HL-60/S4 treated with phorbol 12-myristate 13-acetate at 8.2 ng/mL for 4 days and 3 days (cell line): ENCODE results near the gene PPP2R5C.
"Not testable (repeated sequence)": the region's sequence is repeated elsewhere in the genome, so short reads cannot be mapped to it uniquely, and the experiment has no call there.

ENCODE experiments used
- in situ Hi-C: fragments of 300-500 bp; cut with MboI; formaldehyde crosslinking; loops from 2 replicates; pipeline ENCODE4 v1.15.0; 2022; ENCODE audit warnings: low sequenced_read_pairs

PPP2R5C gene

DNA sequence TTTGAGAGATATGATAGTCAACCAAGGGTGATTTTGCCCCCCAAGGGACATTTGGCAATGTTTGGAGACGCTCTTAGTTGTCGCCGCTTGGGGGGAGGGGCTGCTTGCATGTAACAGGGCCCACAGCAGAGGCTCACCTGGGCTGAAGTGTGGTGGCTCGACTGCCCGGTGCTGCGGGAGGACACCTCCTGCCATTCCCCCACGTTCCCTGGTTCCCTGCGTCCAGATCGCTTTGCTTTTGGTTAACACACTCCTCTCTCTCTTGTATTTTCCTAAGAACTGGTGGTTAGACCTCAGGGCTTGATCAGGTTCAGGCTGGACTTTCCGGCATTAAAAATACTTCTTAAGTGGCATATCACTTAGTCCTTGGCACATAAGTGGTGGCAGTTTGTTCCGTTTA, 18.9 kb downstream of the PPP2R5C start:
- in situ Hi-C loops = no loop called here

DNA sequence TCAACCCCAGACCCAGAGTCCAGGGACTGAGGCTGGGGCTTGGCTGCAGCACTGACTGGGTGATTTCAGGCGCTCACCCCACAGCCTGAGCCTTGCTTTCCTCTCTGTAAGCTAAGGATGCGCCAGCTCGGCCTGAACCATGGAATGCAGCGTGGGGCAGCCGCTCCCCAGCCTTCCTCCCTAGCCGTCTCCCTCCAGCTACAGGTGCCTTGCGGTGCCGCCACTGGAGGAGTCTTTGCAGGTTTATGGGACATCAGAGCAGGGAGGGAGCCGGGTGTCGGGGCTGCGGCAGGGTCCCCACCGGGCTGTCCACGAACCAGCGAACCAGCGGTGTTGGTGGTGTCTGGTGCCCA, 19.4 kb downstream of the PPP2R5C start:
- in situ Hi-C loops = no loop called here

DNA sequence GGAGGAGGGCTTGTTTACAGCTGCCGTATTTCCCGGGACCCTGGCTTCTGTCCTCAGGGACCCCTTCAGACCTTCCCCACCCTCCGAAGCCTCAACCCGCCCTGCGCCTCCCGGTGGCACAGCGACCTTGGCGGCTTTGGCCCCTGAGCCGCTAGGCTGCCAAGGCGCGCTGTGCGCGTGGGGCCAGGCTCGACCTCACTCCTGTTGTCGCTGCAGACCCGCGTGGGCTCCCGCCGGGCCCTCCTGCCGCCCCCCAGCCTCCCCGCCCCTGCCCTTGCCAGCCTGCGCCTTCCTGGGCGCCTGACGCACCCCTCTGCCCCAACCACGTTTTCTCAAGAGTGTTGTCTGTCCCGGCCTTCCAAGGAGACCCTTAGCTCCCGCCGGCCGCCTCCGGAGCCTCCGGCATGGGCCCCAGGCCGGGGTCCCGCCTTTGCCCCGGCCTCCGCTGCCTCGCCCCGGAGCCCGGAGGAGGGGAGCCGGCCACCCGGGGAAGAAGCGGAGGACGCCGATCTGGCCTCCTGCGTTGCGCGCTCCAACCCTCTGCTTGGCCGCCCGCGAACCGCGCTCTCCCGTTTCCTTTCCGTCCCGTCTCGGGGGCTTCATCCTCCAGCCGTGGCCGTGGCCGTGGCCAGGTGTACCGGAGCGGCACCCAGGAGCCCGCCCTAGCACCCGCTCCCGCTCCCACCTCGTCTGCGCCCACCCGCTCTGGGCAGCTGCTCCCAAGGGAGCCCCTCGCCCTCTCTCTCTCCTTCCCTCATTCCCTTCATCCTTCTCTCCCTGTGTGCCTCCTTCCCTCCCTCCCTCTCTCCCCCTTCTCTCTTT, 19.9 kb downstream of the PPP2R5C start:
- in situ Hi-C loops = no loop called here

DNA sequence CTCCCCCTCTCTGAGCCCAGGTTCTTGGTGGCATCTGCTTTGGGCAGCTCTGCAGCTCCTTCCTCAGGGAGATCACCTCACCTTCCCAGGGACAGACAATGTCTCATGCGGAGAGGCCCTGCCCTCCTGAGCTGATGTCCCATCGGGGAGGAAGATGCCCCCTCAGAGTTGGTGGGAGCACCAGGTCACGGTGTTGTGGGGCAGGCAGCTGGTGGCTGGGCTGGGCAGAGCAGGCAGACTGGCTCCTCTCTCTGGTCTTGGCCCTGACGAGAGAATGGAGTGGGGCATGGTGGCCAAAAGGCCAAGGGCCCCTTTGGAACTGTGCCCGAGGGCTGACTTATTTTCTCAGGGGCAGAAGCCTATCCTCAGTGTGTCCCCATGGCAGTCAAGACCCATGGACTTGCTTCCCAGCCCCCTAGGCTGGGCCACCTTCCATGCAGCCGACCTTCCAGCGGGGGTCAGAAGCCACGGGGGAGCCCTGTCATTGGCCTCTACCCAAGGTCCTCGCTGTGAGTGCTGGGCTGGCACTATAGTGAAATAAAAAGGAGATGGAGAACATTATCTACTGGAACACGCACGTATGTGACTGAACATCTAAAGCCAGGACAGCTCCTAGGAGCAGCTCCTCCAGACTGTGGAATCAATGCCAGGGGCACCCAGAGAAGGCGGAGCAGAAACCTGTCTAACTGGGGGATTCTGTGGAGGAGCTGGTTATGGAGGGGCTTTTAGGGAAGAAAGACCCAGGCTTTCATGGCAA, 21.9 kb downstream of the PPP2R5C start:
- in situ Hi-C loops = no loop called here

DNA sequence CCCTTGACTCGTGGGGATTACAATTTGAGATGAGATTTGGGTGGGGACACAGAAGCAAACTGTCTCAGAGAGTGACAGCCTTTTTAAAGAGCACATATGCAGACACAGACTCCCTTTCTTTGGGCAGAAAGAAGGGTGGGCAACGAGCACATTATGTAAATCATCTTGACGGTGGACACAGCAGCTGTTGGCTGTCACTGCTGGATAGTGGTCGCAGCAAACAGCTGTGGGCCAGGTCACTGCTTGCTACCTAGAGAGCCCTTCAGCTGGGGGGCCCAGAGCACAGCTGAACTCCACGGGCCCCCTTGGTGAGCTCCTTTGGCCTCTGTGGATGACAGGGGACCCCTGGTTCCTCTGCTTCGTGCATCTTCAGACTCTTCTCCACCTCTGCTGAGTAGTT, 23.1 kb downstream of the PPP2R5C start:
- in situ Hi-C loops = no loop called here

DNA sequence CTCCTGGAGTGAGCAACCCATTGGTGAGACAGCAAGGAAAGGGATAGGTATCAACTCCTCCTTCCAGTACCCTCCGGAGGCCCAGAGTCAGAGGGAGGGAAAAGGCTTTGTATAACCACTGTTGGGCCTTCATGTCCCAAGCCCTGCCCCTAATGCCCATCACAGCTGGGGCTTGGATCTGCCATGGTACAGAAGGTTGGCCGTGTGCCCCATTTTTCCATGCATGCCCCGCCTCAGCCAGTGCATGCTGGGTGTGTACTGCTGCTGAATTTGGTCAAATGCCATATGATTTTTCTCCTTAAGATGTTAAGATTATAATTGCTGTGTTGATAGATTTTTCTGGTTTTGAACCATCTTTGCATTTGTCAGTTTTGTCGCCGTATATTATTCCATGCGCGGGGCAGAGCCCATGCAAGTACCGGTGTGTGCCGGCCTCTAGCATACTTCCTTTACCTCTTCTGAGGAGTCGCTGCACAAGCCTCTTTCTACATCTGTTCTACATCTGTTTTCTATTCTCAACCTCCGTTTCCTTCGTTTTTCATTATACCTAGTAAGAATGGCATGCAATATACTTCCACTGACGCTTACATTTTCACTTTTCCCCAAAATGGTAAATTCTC, 26.6 kb downstream of the PPP2R5C start:
- in situ Hi-C loops = no loop called here

DNA sequence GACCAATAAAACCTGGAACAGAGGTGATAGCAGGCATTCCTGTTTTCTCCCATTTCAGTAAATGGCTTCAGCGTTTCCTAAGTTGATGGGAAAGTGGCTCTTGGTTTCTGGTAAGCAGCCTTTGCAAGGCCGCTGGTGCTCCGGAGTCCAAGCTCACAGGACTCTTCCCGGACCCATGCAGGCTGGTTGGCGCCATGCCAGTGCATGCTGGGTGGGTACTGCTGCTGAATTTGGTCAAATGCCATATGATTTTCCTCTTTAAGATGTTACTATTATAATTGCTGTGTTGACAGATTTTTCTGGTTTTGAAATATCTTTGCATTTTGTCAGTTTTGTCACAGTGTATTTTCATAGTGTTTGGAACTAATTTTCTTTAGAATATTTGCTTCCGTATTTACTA, 27.7 kb downstream of the PPP2R5C start:
- in situ Hi-C loops = no loop called here

DNA sequence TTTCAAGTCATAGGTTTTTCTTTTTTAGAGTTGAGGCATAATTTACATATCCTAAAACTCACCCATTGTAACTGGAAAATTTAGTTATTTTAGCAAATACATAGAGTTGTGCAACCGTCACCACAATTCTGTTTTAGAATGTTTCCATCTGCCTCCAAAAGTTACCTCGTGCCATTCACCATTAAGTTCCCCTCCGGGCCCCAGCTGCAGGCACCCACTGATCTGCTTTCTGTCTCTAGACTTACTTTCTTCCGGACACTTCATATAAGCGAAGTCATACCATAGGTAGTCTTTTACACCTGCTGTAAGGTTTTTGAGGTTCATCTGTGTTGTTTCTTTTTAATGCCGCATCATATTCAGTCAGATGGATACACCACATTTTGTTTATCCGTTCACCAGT, 28.7 kb downstream of the PPP2R5C start:
- in situ Hi-C loops = no loop called here

DNA sequence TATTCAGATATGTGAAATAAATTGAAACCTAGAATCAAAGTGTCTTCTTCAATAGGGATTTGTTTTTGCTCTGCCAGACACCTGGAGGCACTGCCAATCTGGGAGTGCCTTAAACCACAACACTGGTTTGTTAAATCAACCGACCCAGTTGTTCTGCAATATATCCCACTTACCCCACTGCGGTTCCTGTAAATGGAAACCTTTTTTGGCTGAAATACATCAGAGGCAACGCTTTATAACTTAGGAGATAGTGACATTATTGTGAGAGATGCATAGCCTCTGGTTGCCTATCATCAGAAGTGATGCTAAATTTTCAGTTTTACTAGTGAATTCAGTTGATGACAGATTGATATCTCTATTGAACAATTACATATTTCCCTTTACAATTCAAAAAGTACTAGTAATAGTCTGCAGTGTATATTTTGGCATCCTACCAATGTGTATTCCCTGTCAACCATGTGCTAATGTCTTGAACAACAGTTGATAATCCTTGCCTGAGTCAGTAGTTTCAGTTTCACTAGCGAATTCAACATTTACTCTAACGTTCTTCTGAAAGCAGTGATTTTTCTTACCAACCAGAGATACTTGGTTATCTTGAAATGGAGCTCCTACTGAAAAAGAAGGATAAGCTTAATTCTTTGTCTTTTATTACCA, 30.5 kb downstream of the PPP2R5C start:
- in situ Hi-C loops = no loop called here

DNA sequence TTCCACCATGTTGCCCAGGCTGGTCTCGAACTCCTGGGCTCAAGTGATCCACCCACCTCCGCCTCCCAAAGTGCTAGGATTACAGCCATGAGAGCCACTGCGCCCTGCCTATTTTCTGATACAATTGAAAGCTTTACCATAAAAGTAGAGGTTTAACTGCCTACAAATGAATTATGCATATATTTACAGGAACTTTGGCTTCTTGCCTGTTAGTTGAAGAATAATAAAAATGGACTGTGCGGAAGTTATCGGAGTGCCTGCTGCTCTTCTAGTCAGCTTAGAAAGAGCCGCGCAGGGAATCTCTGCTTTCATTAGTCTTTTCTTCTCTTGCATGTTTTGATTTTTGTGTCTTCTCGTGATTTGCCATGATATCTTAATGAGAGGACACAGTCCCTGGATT, 34.5 kb downstream of the PPP2R5C start:
- in situ Hi-C loops = no loop called here

DNA sequence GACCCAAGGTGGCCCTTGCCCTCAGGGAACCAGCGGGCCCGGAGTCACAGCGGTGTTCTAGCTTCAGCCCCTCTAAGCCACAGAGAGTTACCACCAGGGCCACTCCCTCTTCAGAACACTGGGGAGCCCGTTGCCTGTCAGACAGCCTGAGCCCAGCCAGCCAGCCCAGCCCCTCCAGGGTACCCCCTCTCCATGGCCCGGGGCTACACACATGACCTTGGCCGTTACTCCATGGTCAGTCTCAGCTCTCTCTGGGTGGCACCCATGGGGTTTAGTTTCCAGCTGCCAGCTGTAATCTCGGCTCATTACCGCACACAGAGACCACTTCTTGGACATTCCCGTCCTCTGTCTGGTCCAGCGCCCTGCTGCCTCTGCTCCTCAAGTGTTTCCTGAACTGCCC, 35.0 kb downstream of the PPP2R5C start:
- in situ Hi-C loops = no loop called here

DNA sequence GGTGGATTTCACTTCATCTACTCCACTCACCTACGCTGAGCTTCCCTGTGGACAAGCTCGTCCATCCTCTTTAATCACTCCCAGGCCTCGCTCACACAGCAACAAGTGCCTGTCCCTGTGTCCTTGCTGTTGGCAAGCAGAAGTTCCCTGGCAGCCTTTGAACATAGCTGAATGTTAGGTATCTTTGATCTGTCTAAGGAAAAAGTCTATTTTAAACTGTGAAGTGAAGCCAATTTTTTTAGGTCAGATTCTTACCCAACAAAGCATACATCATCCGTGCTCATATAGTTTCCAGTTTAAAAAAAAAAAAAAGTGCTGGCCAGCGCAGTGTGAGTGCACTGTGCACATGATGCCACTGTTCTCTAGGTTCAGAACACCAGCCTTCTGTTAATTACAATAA, 36.3 kb downstream of the PPP2R5C start:
- in situ Hi-C loops = no loop called here

DNA sequence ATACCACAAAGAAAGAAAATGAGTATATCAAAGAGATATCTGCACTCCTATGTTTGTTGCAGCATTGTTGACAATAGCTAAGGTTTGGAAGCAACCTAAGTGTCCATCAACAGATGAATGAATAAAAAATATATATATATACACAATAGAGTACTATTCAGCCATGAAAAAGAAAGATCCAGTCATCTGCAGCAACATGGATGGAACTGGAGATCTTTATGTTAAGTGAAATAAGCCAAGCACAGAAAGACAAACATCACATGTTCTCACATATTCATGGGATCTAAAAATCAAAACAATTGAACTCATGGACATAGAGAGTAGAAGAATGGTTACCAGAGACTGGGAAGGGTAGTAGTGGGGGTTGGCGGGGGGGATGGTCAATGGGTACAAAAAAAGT, 42.9 kb downstream of the PPP2R5C start:
- in situ Hi-C loops = not testable (repeated sequence)

DNA sequence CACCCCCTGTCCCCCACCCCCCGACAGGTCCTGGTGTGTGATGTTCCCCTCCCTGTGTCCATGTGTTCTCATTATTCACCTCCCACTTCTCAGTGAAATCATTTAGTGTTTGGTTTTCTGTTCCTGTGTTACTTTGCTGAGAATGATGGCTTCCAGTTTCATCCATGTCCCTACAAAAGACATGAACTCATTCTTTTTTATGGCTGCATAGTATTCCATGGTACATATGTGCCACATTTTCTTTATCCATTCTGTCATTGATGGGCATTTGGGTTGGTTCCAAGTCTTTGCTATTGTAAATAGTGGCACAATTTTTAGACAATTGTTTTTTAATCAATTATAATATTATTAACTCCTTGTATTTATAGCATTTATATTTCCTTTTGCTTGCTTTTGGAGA, 44.7 kb downstream of the PPP2R5C start:
- in situ Hi-C loops = not testable (repeated sequence)

DNA sequence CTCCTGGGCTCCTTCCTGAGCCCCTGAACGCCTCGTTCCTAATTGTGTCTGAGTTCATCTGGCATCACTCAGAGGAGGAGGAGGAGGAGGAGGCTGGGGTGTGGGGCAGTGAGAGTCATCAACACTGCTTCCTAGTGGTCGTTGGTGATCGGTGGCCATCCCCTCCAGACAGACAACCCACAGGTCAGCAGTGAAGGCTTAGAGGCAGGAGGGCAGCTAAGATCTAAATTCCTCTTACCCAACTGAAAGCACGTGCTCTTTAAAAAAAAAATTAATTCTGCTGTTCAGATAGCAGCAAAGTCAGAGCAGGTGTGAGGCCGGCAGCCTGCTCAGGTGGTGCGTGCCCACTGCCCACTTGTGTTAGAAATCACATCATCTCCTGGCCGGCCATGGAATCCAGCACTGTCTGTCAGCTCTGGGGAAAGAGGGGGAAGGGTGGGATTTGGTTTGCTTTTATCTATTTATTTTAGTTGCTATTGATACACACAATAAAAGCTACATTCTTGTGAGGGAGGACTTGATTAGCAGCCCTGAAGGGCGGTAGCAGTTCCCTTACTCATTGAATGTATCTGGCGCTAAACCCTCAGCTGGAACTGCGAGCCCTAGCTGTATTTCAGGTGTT, 46.6 kb downstream of the PPP2R5C start:
- in situ Hi-C loops = no loop called here

DNA sequence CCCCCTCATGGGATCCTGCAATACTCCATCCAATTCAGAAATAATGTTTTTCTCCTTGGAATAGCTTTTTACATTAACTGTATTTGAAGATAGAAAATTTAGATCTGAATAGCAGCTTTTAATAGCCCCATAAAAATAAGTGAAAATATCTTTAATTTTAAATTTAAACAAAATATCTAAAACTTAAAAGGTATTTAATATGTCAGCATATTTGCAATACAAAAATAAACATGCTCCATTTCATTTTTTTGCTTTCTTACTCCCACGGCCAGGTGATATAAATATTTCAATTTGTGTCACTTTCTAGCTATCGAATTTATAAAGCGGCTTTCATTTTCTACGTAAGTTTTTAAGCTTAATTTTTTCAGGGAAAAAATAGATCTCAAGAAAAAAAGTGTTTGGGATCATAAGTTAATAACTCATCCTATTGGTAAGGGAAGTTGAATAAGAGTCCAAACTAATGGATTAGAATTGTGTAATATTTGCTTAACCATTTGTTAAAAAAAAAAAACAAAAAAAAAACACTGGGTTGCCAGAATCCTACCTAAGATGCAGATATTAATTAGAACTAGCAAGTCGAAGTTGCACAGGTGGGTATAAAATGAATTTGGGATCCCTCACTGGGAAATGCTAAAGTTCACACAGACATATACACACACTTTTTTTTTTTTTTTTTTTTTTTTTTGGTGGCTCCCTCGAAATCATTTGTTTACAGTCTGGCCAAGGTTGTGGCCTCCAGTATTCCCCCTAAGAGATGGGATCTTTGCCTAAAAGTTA, 47.6 kb downstream of the PPP2R5C start:
- in situ Hi-C loops = no loop called here

DNA sequence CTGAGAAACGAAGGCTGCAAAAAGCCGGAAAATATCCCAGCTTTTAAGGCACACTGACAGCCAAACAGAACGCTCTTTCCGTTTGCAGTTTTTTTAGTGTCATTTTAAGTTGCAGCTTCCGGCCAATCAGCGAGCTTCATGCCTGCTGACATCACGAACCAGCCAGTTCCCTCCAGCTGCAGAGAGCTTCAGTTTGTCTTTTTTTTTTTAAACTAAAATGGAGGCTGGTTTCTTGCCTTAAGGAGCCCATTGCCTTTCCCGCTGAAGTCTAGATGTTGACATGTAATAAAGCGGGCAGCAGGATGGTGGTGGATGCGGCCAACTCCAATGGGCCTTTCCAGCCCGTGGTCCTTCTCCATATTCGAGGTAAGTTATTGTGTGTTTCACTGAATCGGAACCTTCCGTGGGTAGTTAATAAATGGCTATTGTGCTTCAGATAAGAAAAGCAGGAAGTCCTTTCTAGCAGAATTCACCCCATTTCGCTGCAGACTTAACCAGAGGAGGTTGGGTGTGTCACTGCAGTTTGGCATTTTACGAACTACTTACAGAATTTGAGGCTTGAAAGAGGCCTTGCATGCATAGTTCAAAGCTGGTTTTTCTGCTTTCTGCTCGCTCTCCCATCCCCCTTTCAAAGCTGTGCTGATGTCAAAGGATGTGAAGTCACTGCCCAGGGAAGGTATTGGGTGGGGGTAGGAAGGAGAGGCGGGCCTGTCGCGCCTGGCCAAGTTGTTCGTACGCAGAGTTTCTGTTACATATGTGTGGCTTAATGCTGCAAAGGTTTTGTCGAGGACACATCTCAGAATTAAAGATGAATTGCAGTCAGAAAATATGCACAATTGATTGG, 48.4 kb downstream of the PPP2R5C start:
- in situ Hi-C loops = no loop called here

DNA sequence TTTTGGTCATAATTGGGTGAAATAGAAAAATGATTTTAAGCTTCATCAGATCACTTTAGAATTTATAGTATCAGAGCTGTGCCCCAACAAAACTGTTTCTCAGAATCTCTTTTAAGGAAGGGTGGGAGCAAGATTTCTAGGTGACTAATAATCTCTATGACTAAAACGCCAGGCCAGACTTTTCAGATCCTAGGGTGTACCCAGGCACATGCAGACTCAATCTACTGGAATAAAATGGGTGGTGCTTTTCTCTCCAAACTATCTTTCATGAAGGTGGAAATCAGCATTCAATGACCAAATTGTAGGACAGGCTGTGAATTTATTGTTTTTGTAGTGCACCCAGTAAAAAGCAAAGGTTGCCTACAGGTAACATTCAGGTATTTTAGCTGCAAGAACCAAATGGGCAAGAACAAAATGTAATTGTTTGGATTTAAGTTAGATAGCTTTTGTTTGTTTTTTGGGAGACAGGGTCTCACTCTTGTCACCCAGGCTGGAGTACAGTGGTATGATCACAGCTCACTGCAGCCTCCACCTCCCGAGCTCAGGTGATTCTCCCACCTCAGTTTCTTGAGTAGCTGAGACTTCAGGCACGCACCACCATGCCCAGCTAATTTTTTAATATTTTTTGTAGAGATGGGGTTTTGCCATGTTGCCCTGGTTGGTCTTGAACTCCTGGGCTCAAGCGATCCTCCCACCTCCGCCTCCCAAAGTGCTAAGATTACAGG, 49.5 kb downstream of the PPP2R5C start:
- in situ Hi-C loops = no loop called here

DNA sequence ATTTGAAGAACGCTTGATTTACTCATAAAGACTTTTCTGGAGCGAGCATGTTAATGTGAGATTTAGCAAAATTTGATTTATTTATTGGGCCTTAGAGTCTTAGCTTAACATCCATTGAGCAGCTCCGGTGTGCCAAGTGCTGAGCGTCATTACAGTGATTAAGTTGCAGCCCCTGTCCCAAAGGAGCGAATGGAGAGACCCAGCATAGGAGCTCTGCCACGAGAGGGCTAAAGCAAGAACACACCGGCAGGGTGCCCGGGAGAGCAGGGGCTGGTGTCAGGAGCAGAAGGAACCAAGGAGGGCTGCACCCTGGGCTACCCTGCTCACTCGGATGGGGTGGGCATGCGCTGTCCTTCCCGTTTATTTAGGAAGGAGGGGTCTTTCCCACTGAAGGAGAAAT, 50.6 kb downstream of the PPP2R5C start:
- in situ Hi-C loops = no loop called here
